Measurements from ENCODE around the gene MYO7A. TPM values are rescaled to one million over a fixed set of nuclear protein-coding genes. Genes with fewer than 3 reads are reported as not detected.

Gene MYO7A
- polyA plus RNA-seq, 1 experiment, result not detected

GRCh38 chr11:77179048-77179447 lies 51.0 kb downstream of the MYO7A start:
- no peak for TF ChIP-seq CTCF (IDR thresholded peaks at IDR 0.05; ENCODE audit: low read depth, low read length)
- ChIA-PET POLR2A (no interaction called here), CTCF (interaction anchor here (1.2 kb wide), 1 partner anchor 9 kb away, joined by 4 read pairs; no protein-coding TSS in a partner anchor)
- Histone ChIP-seq H3K4me3 (ENCODE audit: low read depth, low read length) (no peak overlapping the region), H3K9me3 (ENCODE audit: control insufficient read depth, insufficient read depth, low read length) (no peaks in the 10 kb centered on the region; the same call in 1 of the 2 replicates), H3K27ac (ENCODE audit: low read depth, low read length) (no peak overlapping the region), H3K27me3 (ENCODE audit: control insufficient read depth, insufficient read depth, low read length) (peaks cover 17% of the 10 kb centered on the region)
- DNase-seq (ENCODE audit: low read depth, low spot score), result no peak

GRCh38 chr11:77179681-77180080 lies 51.6 kb downstream of the MYO7A start:
- ChIA-PET POLR2A (no interaction called here), CTCF (no interaction called here)
- no peak for TF ChIP-seq CTCF (IDR thresholded peaks at IDR 0.05; ENCODE audit: low read depth, low read length)
- DNase-seq (ENCODE audit: low read depth, low spot score), result no peak
- Histone ChIP-seq H3K9me3 (ENCODE audit: control insufficient read depth, insufficient read depth, low read length) (no peaks in the 10 kb centered on the region; the same call in 1 of the 2 replicates), H3K27ac (ENCODE audit: low read depth, low read length) (no peak overlapping the region), H3K4me3 (ENCODE audit: low read depth, low read length) (no peak overlapping the region), H3K27me3 (ENCODE audit: control insufficient read depth, insufficient read depth, low read length) (peaks cover 22% of the 10 kb centered on the region)

- TF ChIP-seq CTCF (IDR thresholded peaks at IDR 0.05; ENCODE audit: low read depth, low read length), result no peak
- H3K27ac ChIP-seq (ENCODE audit: low read depth, low read length), result no peak overlapping the region
- H3K9me3 ChIP-seq (ENCODE audit: control insufficient read depth, insufficient read depth, low read length), result no peaks in the 10 kb centered on the region; the same call in 1 of the 2 replicates
- peaks cover 23% of the 10 kb centered on the region for H3K27me3 ChIP-seq (ENCODE audit: control insufficient read depth, insufficient read depth, low read length)
- ChIA-PET POLR2A (no interaction called here), CTCF (no interaction called here)
- no peak overlapping the region for H3K4me3 ChIP-seq (ENCODE audit: low read depth, low read length)
- DNase-seq (ENCODE audit: low read depth, low spot score), result no peak
These were observed 52.3 kb downstream of the MYO7A start for GRCh38 chr11:77180346-77180745.

GRCh38 chr11:77181226-77181625 lies 53.2 kb downstream of the MYO7A start:
- no peak for DNase-seq (ENCODE audit: low read depth, low spot score)
- Histone ChIP-seq H3K9me3 (ENCODE audit: control insufficient read depth, insufficient read depth, low read length) (no peaks in the 10 kb centered on the region; the same call in 1 of the 2 replicates), H3K4me3 (ENCODE audit: low read depth, low read length) (no peak overlapping the region), H3K27ac (ENCODE audit: low read depth, low read length) (no peak overlapping the region), H3K27me3 (ENCODE audit: control insufficient read depth, insufficient read depth, low read length) (peaks cover 26% of the 10 kb centered on the region)
- TF ChIP-seq CTCF (IDR thresholded peaks at IDR 0.05; ENCODE audit: low read depth, low read length), result no peak
- ChIA-PET CTCF (no interaction called here), POLR2A (no interaction called here)

- Histone ChIP-seq H3K27ac (ENCODE audit: low read depth, low read length) (no peak overlapping the region), H3K4me3 (ENCODE audit: low read depth, low read length) (no peak overlapping the region), H3K9me3 (ENCODE audit: control insufficient read depth, insufficient read depth, low read length) (no peaks in the 10 kb centered on the region; the same call in 1 of the 2 replicates), H3K27me3 (ENCODE audit: control insufficient read depth, insufficient read depth, low read length) (peaks cover 24% of the 10 kb centered on the region)
- DNase-seq (ENCODE audit: low read depth, low spot score), result no peak
- no peak for TF ChIP-seq CTCF (IDR thresholded peaks at IDR 0.05; ENCODE audit: low read depth, low read length)
- CTCF ChIA-PET, result no interaction called here
- POLR2A ChIA-PET, result no interaction called here
These were observed 53.9 kb downstream of the MYO7A start for GRCh38 chr11:77181799-77182541.

Data from AG04450 (cell line).